CD4-positive, alpha-beta T cell treated with Interleukin-1 beta for 1 hour (primary cell): Measurements from ENCODE around the gene ACAP3.

Experiments used
- DNase-seq, 2 donors: peaks; one replicate each; pipeline ENCODE4 v3.0.0-alpha.2; 2020 to 2022

The ACAP3 gene

GRCh38 chr1:1344655-1345361, 37.1 kb upstream of the ACAP3 start:
- DNase-seq, result peak in 1 of 2 donors; percentile 23

DNA sequence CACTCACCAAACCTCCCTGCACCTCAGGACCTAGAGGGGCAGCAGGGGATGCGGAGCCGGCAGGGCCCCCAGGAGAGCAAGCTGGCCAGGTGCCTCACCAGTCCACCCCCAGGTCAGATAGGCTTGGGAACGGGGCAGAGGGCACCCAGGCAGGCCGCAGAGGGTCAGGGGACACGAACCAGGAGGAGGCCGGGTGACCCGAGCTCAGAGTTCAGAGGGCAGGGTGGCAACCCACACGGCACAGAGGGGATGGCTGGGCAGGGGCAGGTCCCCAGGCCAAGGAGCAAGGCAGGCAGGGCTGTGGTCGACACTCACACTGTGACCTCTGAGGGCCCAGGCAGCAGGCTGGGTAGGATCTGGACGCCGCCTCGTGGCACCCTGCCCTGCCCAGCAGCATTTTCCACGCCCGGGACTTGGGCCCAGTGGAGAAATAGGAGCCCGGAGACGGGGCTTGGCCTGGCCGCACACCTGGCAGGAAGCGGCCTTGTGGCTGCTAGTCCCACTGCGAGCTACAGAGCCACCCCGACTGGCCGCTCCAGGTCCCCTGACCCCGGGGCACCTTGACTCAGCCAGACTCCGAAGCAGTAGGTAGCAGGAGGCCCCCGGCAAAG, 36.2 kb upstream of the ACAP3 start:
- DNase-seq, result no peak

GRCh38 chr1:1342584-1343115, 34.9 kb upstream of the ACAP3 start:
- no peak for DNase-seq

- DNase-seq, result no peak
Measured at GRCh38 chr1:1342061-1342562, 34.4 kb upstream of the ACAP3 start.

DNA sequence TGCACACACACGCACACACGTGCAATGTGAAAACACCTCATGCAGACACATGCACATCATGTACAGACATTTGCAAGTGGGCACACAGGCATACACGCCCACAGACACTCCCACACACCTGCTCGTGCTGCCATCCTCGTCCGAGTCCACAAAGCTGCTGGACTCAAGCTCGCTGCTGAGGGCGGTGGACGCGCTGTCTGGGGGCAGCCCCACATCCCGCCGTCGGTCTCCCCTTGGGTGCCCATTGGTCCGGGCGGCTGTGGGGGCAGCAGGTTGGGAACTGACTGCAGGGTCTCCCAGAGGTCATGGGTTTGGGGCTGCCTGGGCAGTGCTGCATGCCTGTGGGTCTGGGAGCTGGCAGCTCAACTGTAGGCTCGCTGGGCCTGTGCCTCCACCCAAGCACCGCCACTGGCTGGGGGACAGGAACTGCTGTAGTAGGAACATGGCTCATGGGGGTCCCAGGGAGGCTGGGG, 33.9 kb upstream of the ACAP3 start:
- DNase-seq, result no peak

GRCh38 chr1:1340791-1341548, 33.2 kb upstream of the ACAP3 start:
- no peak for DNase-seq

DNA sequence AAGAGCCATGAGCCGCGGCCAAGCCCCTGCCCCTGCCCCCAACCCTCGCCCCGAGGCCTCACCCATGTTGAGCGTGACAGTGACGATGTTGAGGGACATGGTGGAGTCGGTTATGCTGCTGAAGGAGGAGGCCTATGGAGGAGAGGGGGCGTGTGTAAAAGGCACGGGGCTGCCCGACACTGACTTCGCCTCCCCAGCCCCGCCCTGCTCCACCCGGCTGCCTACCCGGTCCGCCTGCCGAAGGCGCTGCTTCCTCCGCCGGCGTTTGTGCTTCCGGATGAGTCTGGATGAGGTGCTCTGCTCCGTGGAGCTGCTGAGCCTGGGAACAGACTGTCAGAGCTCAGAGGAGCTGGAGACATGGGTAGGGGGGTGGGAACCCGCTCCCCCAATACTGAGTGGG, 32.5 kb upstream of the ACAP3 start:
- no peak for DNase-seq

GRCh38 chr1:1338278-1338677, 30.5 kb upstream of the ACAP3 start:
- DNase-seq, result no peak

DNA sequence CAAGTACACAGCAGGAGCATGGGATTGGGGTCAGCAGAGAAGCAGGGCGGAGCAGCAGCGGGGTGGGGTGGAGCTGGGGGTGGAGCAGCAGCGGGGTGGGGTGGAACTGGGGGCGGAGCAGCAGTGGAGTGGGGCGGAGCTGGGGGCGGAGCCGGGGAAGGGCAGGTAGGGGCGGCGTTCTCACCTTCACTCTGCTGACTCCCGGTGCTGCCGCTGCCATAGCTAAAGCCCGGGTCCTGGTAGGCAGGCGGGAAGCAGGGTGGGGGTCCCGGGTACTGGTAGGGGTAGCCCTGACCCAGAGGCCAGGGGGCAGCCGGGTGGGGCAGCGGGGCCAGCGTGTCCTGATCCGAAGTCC, 30.0 kb upstream of the ACAP3 start:
- DNase-seq, result peak in 1 of 2 donors; percentile 30

DNA sequence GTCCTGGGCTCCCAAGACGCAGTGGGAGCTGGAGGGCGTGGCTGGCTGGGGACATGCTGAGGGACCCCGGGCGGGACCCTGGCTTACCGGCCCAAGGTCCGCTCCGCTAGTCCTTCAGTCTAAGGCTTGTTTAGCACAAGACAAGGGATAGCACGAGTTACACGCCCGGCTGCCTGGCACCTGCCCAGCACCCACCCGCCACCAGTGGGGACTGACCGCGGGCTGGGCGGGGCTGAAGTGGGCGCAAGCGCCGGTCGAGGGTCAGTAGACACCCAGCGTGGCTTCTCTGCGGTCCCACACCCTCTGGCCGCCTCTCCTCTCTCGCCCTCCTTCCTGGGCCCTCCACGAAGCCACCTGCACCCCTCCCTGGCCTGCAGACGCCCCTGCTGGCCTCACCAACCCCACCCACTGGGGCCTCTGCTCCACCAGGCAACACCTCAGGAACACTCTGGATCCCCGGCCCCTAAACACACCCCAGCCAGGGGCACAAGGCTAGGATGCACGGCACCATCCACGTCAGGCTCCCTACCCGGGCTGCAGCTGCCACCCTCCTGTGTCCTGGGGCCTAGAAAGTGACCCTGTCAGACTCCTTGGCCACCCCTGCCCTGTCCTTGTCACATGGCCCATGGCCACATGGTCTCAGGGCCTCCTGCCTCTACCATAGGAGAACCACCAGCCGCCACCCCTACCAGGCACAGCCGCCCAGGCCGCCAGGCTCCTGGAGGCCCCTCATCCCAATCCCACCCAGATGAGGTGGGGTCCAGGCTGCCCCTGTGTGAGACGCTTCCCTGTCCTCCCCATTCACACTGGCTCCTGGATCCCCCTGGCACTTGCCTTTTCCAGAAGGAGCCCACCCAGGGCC, 29.4 kb upstream of the ACAP3 start:
- DNase-seq, result no peak

GRCh38 chr1:1336446-1336845, 28.7 kb upstream of the ACAP3 start:
- DNase-seq, result no peak

GRCh38 chr1:1335792-1336248, 28.1 kb upstream of the ACAP3 start:
- DNase-seq, result no peak

DNA sequence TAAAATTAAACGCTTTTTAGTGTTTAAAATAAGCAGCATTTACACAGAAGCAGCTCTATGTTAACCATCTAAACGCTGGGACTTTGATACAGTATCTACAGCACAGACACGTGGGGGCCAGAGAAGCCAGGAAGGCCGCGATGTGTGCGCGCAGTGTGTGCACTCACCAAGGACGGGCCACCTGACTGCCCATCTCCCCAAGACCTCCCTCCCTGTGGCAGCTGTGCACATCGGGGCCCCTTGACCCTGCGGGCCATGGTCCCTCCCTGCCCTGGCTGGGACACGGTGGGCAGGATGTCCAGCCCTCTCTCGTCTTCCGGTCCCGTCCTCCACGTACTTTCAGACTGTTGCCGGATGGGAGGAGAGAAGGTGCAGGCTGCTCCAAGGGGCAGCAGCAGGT, 27.6 kb upstream of the ACAP3 start:
- no peak for DNase-seq

DNA sequence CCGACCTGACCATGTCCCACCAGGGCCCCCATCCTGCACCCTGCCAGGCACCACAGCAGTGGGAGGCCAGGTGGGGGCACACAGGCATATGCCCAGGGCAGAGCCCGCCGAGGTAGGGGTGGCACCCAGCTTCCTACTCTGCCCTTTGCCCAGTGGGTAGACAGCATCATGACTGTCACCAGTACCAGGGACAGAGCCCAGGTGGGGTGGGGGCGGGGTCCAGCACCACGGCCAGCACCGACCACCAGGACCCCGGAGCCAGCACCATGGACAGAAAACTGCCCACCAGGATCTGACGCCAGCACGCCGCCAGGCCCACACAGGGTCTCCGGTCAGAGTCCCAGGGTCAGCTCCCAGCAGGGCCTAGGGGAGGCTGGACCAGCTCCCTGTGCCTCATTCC, 27.1 kb upstream of the ACAP3 start:
- no peak for DNase-seq

DNA sequence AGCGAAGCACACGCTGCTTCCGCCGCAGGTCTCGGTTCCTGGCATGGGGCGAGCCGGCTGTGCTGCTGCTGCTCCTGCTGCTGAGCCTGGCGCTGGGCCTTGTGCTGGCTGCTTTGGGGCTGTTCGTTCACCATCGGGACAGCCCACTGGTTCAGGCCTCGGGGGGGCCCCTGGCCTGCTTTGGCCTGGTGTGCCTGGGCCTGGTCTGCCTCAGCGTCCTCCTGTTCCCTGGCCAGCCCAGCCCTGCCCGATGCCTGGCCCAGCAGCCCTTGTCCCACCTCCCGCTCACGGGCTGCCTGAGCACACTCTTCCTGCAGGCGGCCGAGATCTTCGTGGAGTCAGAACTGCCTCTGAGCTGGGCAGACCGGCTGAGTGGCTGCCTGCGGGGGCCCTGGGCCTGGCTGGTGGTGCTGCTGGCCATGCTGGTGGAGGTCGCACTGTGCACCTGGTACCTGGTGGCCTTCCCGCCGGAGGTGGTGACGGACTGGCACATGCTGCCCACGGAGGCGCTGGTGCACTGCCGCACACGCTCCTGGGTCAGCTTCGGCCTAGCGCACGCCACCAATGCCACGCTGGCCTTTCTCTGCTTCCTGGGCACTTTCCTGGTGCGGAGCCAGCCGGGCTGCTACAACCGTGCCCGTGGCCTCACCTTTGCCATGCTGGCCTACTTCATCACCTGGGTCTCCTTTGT, 26.0 kb upstream of the ACAP3 start:
- DNase-seq, result no peak

DNA sequence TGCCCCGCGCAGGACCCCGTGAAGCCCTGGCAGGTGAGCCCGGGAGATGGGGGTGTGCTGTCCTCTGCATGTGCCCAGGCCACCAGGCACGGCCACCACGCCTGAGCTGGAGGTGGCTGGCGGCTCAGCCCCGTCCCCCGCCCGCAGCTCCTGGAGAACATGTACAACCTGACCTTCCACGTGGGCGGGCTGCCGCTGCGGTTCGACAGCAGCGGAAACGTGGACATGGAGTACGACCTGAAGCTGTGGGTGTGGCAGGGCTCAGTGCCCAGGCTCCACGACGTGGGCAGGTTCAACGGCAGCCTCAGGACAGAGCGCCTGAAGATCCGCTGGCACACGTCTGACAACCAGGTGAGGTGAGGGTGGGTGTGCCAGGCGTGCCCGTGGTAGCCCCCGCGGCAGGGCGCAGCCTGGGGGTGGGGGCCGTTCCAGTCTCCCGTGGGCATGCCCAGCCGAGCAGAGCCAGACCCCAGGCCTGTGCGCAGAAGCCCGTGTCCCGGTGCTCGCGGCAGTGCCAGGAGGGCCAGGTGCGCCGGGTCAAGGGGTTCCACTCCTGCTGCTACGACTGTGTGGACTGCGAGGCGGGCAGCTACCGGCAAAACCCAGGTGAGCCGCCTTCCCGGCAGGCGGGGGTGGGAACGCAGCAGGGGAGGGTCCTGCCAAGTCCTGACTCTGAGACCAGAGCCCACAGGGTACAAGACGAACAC, 25.2 kb upstream of the ACAP3 start:
- DNase-seq, result no peak

- DNase-seq, result no peak
Measured at GRCh38 chr1:1332031-1332755, 24.5 kb upstream of the ACAP3 start.

GRCh38 chr1:1331068-1331965, 23.6 kb upstream of the ACAP3 start, which contains the start of gene TAS1R3:
TAS1R3 (plus strand) TSS chr1:1331280; CDS start chr1:1331346, 66 bp downstream.
- DNase-seq, result no peak

- DNase-seq, result no peak
Measured at GRCh38 chr1:1330366-1331067, 22.8 kb upstream of the ACAP3 start.
